Measurements from ENCODE around the gene PLEKHA5. TPM values are rescaled to one million over a fixed set of nuclear protein-coding genes. Genes with fewer than 3 reads are reported as not detected.

Gene PLEKHA5
- polyA plus RNA-seq, 4 donors, result 13.2 to 36.2 (median 19.6) TPM

GRCh38 chr12:19215115-19215514 is 85.6 kb downstream of the PLEKHA5 start:
- Histone ChIP-seq H3K36me3 (ENCODE audit: control insufficient read depth in 3 of 3, insufficient read depth in 2 of 3, low read depth in 1 of 3, low read length in 3 of 3) (peaks cover 0 to 3% (median 0%) of the 10 kb centered on the region in 3 donors), H3K4me1 (ENCODE audit: control insufficient read depth in 3 of 3, insufficient read depth in 2 of 3, low read depth in 1 of 3, low read length in 2 of 3) (no peaks in the 10 kb centered on the region), H3K27me3 (ENCODE audit: control insufficient read depth in 3 of 3, insufficient read depth in 3 of 3, low read length in 3 of 3) (no peaks in the 10 kb centered on the region), H3K9me3 (ENCODE audit: control insufficient read depth in 2 of 2, insufficient read depth in 1 of 2, low read depth in 1 of 2, low read length in 1 of 2) (no peaks in the 10 kb centered on the region), H3K4me3 (ENCODE audit: low read depth in 1 of 3, low read length in 3 of 3) (no peak overlapping the region), H3K27ac (ENCODE audit: low read depth in 1 of 3, low read length in 2 of 3) (no peak overlapping the region)
- DNase-seq (no peak), FAIRE-seq (no peak)
- WGBS, 3 donors, result 81 to 93% (median 91%) methylated on average over 3 of the region's 3 CpGs

- H3K27me3 ChIP-seq (ENCODE audit: control insufficient read depth in 3 of 3, insufficient read depth in 3 of 3, low read length in 3 of 3), result no peaks in the 10 kb centered on the region
- DNase-seq (no peak), FAIRE-seq (no peak)
- no peaks in the 10 kb centered on the region for H3K4me1 ChIP-seq (ENCODE audit: control insufficient read depth in 3 of 3, insufficient read depth in 2 of 3, low read depth in 1 of 3, low read length in 2 of 3)
- WGBS, 3 donors, result 89 to 97% (median 93%) methylated on average over 3 of the region's 3 CpGs
- no peak overlapping the region for H3K27ac ChIP-seq (ENCODE audit: low read depth in 1 of 3, low read length in 2 of 3)
- no peaks in the 10 kb centered on the region for H3K9me3 ChIP-seq (ENCODE audit: control insufficient read depth in 2 of 2, insufficient read depth in 1 of 2, low read depth in 1 of 2, low read length in 1 of 2)
- H3K36me3 ChIP-seq (ENCODE audit: control insufficient read depth in 3 of 3, insufficient read depth in 2 of 3, low read depth in 1 of 3, low read length in 3 of 3), result no peaks in the 10 kb centered on the region
- no peak overlapping the region for H3K4me3 ChIP-seq (ENCODE audit: low read depth in 1 of 3, low read length in 3 of 3)
Observed at GRCh38 chr12:19217446-19217845, 87.9 kb downstream of the PLEKHA5 start.

- Histone ChIP-seq H3K27ac (ENCODE audit: low read depth in 1 of 3, low read length in 2 of 3) (no peak overlapping the region), H3K27me3 (ENCODE audit: control insufficient read depth in 3 of 3, insufficient read depth in 3 of 3, low read length in 3 of 3) (no peaks in the 10 kb centered on the region), H3K4me1 (ENCODE audit: control insufficient read depth in 3 of 3, insufficient read depth in 2 of 3, low read depth in 1 of 3, low read length in 2 of 3) (no peaks in the 10 kb centered on the region), H3K9me3 (ENCODE audit: control insufficient read depth in 2 of 2, insufficient read depth in 1 of 2, low read depth in 1 of 2, low read length in 1 of 2) (no peaks in the 10 kb centered on the region), H3K4me3 (ENCODE audit: low read depth in 1 of 3, low read length in 3 of 3) (no peak overlapping the region), H3K36me3 (ENCODE audit: control insufficient read depth in 3 of 3, insufficient read depth in 2 of 3, low read depth in 1 of 3, low read length in 3 of 3) (no peaks in the 10 kb centered on the region)
- FAIRE-seq (no peak), DNase-seq (no peak)
- 56 to 70% (median 58%) methylated on average over 3 of the region's 3 CpGs for WGBS, 3 donors
Observed at GRCh38 chr12:19220205-19220604, 90.7 kb downstream of the PLEKHA5 start.

GRCh38 chr12:19220852-19221466 is 91.4 kb downstream of the PLEKHA5 start:
- 83 to 85% (median 85%) methylated on average over 2 of the region's 2 CpGs for WGBS, 3 donors

GRCh38 chr12:19222558-19222957 is 93.0 kb downstream of the PLEKHA5 start:
- Histone ChIP-seq H3K9me3 (ENCODE audit: control insufficient read depth in 2 of 2, insufficient read depth in 1 of 2, low read depth in 1 of 2, low read length in 1 of 2) (no peaks in the 10 kb centered on the region), H3K27me3 (ENCODE audit: control insufficient read depth in 3 of 3, insufficient read depth in 3 of 3, low read length in 3 of 3) (no peaks in the 10 kb centered on the region), H3K4me3 (ENCODE audit: low read depth in 1 of 3, low read length in 3 of 3) (no peak overlapping the region), H3K36me3 (ENCODE audit: control insufficient read depth in 3 of 3, insufficient read depth in 2 of 3, low read depth in 1 of 3, low read length in 3 of 3) (no peaks in the 10 kb centered on the region), H3K27ac (ENCODE audit: low read depth in 1 of 3, low read length in 2 of 3) (no peak overlapping the region), H3K4me1 (ENCODE audit: control insufficient read depth in 3 of 3, insufficient read depth in 2 of 3, low read depth in 1 of 3, low read length in 2 of 3) (peaks cover 0 to 4% (median 0%) of the 10 kb centered on the region in 3 donors)
- DNase-seq (no peak), FAIRE-seq (no peak)
- 71 to 88% (median 79%) methylated on average over 3 of the region's 3 CpGs for WGBS, 3 donors

More at GRCh38 chr12:19220852-19221466, 91.4 kb downstream of the PLEKHA5 start:
- Histone ChIP-seq H3K27ac (ENCODE audit: low read depth in 1 of 3, low read length in 2 of 3) (no peak overlapping the region), H3K36me3 (ENCODE audit: control insufficient read depth in 3 of 3, insufficient read depth in 2 of 3, low read depth in 1 of 3, low read length in 3 of 3) (no peaks in the 10 kb centered on the region), H3K4me1 (ENCODE audit: control insufficient read depth in 3 of 3, insufficient read depth in 2 of 3, low read depth in 1 of 3, low read length in 2 of 3) (no peaks in the 10 kb centered on the region), H3K4me3 (ENCODE audit: low read depth in 1 of 3, low read length in 3 of 3) (no peak overlapping the region), H3K9me3 (ENCODE audit: control insufficient read depth in 2 of 2, insufficient read depth in 1 of 2, low read depth in 1 of 2, low read length in 1 of 2) (no peaks in the 10 kb centered on the region), H3K27me3 (ENCODE audit: control insufficient read depth in 3 of 3, insufficient read depth in 3 of 3, low read length in 3 of 3) (no peaks in the 10 kb centered on the region)
- FAIRE-seq, result no peak
- no peak for DNase-seq

- no peak overlapping the region for H3K4me3 ChIP-seq (ENCODE audit: low read depth in 1 of 3, low read length in 3 of 3)
- no peak overlapping the region for H3K27ac ChIP-seq (ENCODE audit: low read depth in 1 of 3, low read length in 2 of 3)
- FAIRE-seq, result no peak
- WGBS, 3 donors, result 62 to 65% (median 63%) methylated on average over 3 of the region's 3 CpGs
- H3K27me3 ChIP-seq (ENCODE audit: control insufficient read depth in 3 of 3, insufficient read depth in 3 of 3, low read length in 3 of 3), result no peaks in the 10 kb centered on the region
- no peaks in the 10 kb centered on the region for H3K36me3 ChIP-seq (ENCODE audit: control insufficient read depth in 3 of 3, insufficient read depth in 2 of 3, low read depth in 1 of 3, low read length in 3 of 3)
- H3K9me3 ChIP-seq (ENCODE audit: control insufficient read depth in 2 of 2, insufficient read depth in 1 of 2, low read depth in 1 of 2, low read length in 1 of 2), result no peaks in the 10 kb centered on the region
- peak in 1 of 2 donors; percentile 13 for DNase-seq
- H3K4me1 ChIP-seq (ENCODE audit: control insufficient read depth in 3 of 3, insufficient read depth in 2 of 3, low read depth in 1 of 3, low read length in 2 of 3), result peaks cover 0 to 7% (median 0%) of the 10 kb centered on the region in 3 donors
Observed at GRCh38 chr12:19223018-19223417, 93.5 kb downstream of the PLEKHA5 start.

GRCh38 chr12:19223695-19224094 is 94.2 kb downstream of the PLEKHA5 start:
- DNase-seq (no peak), FAIRE-seq (peak; percentile 23)
- no peaks in the 10 kb centered on the region for H3K9me3 ChIP-seq (ENCODE audit: control insufficient read depth in 2 of 2, insufficient read depth in 1 of 2, low read depth in 1 of 2, low read length in 1 of 2)
- no peaks in the 10 kb centered on the region for H3K36me3 ChIP-seq (ENCODE audit: control insufficient read depth in 3 of 3, insufficient read depth in 2 of 3, low read depth in 1 of 3, low read length in 3 of 3)
- no peak overlapping the region for H3K4me3 ChIP-seq (ENCODE audit: low read depth in 1 of 3, low read length in 3 of 3)
- no peak overlapping the region for H3K27ac ChIP-seq (ENCODE audit: low read depth in 1 of 3, low read length in 2 of 3)
- 66 to 95% (median 83%) methylated on average over 1 of the region's 1 CpG for WGBS, 3 donors
- H3K4me1 ChIP-seq (ENCODE audit: control insufficient read depth in 3 of 3, insufficient read depth in 2 of 3, low read depth in 1 of 3, low read length in 2 of 3), result peaks cover 0 to 9% (median 0%) of the 10 kb centered on the region in 3 donors
- no peaks in the 10 kb centered on the region for H3K27me3 ChIP-seq (ENCODE audit: control insufficient read depth in 3 of 3, insufficient read depth in 3 of 3, low read length in 3 of 3)

- peaks cover 0 to 9% (median 0%) of the 10 kb centered on the region in 3 donors for H3K4me1 ChIP-seq (ENCODE audit: control insufficient read depth in 3 of 3, insufficient read depth in 2 of 3, low read depth in 1 of 3, low read length in 2 of 3)
- no peak overlapping the region for H3K4me3 ChIP-seq (ENCODE audit: low read depth in 1 of 3, low read length in 3 of 3)
- FAIRE-seq (no peak), DNase-seq (no peak)
- H3K27me3 ChIP-seq (ENCODE audit: control insufficient read depth in 3 of 3, insufficient read depth in 3 of 3, low read length in 3 of 3), result no peaks in the 10 kb centered on the region
- no peak overlapping the region for H3K27ac ChIP-seq (ENCODE audit: low read depth in 1 of 3, low read length in 2 of 3)
- peaks cover 0 to 3% (median 0%) of the 10 kb centered on the region in 3 donors for H3K36me3 ChIP-seq (ENCODE audit: control insufficient read depth in 3 of 3, insufficient read depth in 2 of 3, low read depth in 1 of 3, low read length in 3 of 3)
- WGBS, 3 donors, result 87 to 93% (median 88%) methylated on average over 3 of the region's 3 CpGs
- peaks cover 0 to 4% of the 10 kb centered on the region in 2 donors for H3K9me3 ChIP-seq (ENCODE audit: control insufficient read depth in 2 of 2, insufficient read depth in 1 of 2, low read depth in 1 of 2, low read length in 1 of 2)
Observed at GRCh38 chr12:19224746-19225145, 95.2 kb downstream of the PLEKHA5 start.
